Activated T-cell treated with anti-CD3 and anti-CD28 coated beads, Interleukin-2, amount 50 U/mL, for 4 hours (primary cell): ENCODE data around the gene FGFBP3. TPM values are rescaled to one million over a fixed set of nuclear protein-coding genes. Genes with fewer than 3 reads are reported as not detected.
"Not testable (repeated sequence)": the region's sequence is repeated elsewhere in the genome, so short reads cannot be mapped to it uniquely, and the experiment has no call there.

ENCODE experiments used
- ATAC-seq, 2 donors: fragments of 200-7000 bp; cut with Tn5 transposase; one replicate each; pipeline ENCODE4 v1.10.0; 2021
- DNase-seq: peaks from one replicate; pipeline ENCODE4 v3.0.0-alpha.2; 2020
- H3K27me3 Mint-ChIP-seq: one replicate; pipeline ENCODE4 v1.8.0; 2021; ENCODE audit warnings: low read depth, mixed read lengths
- H3K36me3 Mint-ChIP-seq: one replicate; pipeline ENCODE4 v1.8.0; 2022; ENCODE audit warnings: mixed read lengths; ENCODE audit not compliant: insufficient read depth
- H3K4me1 Mint-ChIP-seq: one replicate; pipeline ENCODE4 v1.8.0; 2021; ENCODE audit warnings: low read depth, mixed read lengths
- H3K4me3 Mint-ChIP-seq: one replicate; pipeline ENCODE4 v1.8.0; 2021; ENCODE audit warnings: mild to moderate bottlenecking, moderate library complexity, mixed read lengths
- H3K9me3 Mint-ChIP-seq: one replicate; pipeline ENCODE4 v1.8.0; 2021; ENCODE audit warnings: mixed read lengths
- total RNA-seq, 3 donors: library from RNA; stranded (reverse); gene quantifications; one replicate each; pipeline ENCODE4 v1.2.1, GENCODE V29; 2021

FGFBP3 gene
- total RNA-seq, 3 donors from 2014 or later = 2.3 to 3.7 (median 2.6) TPM

DNA sequence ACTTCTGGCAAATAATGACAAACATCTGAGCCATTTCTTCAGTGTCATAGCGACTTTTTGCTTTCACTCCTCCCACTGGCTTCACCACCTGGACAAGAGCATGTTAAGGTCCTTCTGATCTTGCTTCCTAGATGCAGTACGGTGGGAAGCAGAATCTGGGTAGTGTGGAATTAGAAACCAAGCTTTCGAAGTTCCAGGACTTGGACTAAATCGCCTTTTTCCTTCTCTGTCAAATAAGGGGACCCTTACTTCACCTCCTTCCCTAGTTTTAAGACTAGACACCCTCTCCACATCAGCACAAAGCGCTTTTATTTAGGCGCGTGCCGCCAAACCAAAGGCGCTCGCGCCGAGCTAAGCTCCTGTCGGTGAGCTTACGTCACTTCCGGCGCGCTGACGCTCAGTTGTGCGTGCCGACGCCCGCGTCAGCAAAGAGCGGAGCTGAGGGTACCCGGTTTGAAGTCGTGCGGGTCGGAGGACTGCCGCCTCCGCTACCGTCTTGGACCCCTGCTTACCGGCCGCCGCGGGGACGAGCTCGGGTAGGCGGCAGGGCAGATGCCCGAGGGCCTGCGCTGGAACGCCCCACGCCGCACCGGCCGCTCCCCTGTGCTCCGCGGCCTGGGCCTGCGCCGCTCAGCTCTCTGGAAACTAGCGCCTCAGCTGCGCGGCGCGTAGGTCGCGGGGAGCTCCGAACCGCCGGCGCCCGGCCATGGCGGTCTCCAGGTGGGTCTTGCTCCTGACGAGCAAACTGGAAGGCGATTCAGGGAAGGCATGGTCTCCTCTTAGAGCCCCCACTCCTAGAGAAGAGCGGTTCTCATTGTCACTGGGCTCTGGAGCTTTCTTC, 14.3 kb upstream of the FGFBP3 start, which contains the start of gene BTAF1:
Gene BTAF1 (plus strand): TSS at position 400 of the 841 bp plus-strand sequence. CDS start 307 bp downstream, at position 707.
- peak within 1 kb of the TSS; percentile 95 for H3K4me3 Mint-ChIP-seq
- no peaks in the 10 kb centered on the region for H3K9me3 Mint-ChIP-seq
- H3K27me3 Mint-ChIP-seq = peaks cover 2% of the 10 kb centered on the region
- DNase-seq (peak; percentile 90), ATAC-seq (peak; percentile 96 to 98)
- peaks cover 18% of the 10 kb centered on the region for H3K36me3 Mint-ChIP-seq
- H3K4me1 Mint-ChIP-seq = peaks cover 36% of the 10 kb centered on the region

DNA sequence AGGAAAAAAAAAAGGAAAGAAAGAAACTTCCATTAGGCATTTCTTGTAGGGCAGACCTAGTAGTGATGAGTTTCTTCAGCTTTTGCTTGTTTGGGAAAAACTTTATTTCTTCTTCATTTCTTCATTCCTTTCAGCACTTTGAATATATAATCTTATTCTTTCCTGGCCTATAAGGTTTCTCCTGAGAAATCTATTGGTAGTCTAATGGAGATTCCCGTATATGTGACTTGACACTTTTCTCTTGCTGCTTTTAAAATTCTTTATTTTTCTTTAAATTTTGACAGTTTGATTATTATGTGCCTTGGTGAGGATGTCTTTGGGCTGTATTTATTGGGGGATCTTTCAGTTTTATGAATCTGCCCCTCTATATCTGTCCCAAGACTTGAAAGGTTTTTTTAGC, 10.4 kb upstream of the FGFBP3 start:
- Mint-ChIP-seq H3K4me3 (no peak overlapping the region), H3K9me3 (no peaks in the 10 kb centered on the region), H3K4me1 (peaks cover 10% of the 10 kb centered on the region), H3K36me3 (no peaks in the 10 kb centered on the region), H3K27me3 (peaks cover 27% of the 10 kb centered on the region)
- DNase-seq = no peak
- ATAC-seq = no peak

DNA sequence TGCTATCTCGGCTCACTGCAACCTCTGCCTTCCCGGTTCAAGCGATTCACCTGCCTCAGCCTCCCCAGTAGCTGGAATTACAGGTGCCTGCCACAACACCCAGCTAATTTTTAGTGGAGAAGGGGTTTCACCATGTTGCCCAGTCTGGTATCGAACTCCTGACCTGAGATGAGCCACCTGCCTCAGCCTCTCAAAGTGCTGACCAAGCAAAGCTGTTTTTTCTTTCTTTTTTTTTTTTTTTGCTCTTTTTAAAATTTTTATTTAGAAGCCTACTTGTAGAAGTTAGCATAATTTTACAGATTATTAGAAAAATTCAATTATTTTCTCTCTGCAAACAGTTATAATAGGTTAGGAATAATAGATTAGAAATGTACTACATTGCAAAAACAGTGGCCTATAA, 1.2 kb upstream of the FGFBP3 start:
- Mint-ChIP-seq H3K36me3 (no peaks in the 10 kb centered on the region), H3K27me3 (peaks cover 13% of the 10 kb centered on the region), H3K4me1 (peaks cover 16% of the 10 kb centered on the region), H3K4me3 (no peak overlapping the region), H3K9me3 (no peaks in the 10 kb centered on the region)
- ATAC-seq (no peak), DNase-seq (no peak)

DNA sequence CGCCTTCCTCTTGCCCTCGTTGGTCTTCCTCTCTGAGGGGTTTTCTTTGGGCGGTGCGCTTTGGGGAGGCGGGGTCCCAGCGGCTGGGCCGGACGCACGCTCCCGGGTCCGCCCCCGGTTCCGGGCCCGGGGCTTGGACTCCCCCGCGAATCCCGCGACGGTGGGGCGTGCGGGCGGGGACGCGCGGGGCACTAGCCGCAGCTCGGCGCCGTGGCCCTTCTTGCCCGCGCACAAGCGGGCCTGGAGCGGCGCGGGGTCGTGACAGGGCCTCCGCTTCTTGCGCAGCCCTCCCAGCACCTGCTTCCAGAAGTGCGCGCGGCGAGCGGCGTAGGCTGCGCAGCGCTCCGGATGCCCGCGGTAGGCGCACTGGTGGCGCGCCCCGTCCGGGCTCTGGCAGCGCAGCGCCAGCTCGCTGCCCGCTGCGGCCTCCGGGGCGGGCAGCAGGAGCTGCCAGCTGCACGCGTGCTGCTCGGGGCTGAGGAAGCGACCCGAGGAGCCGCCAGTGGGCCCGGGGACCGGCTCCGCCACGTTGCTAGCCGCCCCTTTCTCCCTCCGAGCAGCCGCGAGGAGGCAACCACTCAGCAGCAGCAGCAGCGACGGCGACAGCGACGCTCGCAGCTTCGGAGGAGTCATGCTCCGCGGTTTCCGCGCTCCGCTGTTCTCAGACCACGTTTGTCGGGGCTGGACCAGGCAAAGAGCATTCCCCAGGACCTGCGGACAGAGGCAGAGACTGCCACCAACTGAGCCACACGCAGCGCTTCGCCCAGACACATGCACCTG, 759 bp downstream of the FGFBP3 start:
- DNase-seq (peak; percentile 63), ATAC-seq (peak; percentile 92 to 94)
- Mint-ChIP-seq H3K36me3 (no peaks in the 10 kb centered on the region), H3K27me3 (peaks cover 1% of the 10 kb centered on the region), H3K4me1 (peaks cover 16% of the 10 kb centered on the region), H3K4me3 (peak overlapping the region; percentile 90), H3K9me3 (no peaks in the 10 kb centered on the region)

DNA sequence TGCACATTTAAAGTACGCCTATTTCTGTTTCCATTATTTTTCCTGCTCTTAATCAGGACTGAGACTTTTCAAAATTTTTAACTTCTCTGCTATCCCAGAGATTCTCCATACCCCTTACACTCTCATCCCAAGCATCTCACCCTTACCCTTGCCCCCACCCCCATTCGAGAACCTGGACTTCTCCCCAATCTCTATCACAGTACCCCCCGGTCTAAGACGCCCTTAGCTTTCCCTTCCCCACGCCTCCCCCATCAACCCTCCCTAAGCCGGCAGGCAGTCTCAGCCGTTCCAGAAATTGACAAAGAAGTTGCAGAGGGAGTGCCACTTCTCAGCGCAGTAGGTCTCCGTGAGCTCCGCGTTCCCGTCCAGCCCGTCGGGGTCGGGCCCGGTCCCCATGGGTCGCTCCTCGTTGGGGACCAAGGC, 1.4 kb downstream of the FGFBP3 start:
- H3K4me1 Mint-ChIP-seq = peaks cover 16% of the 10 kb centered on the region
- DNase-seq = no peak
- no peaks in the 10 kb centered on the region for H3K36me3 Mint-ChIP-seq
- no peak for ATAC-seq
- peak overlapping the region; percentile 90 for H3K4me3 Mint-ChIP-seq
- H3K9me3 Mint-ChIP-seq = no peaks in the 10 kb centered on the region
- H3K27me3 Mint-ChIP-seq = peaks cover under 1% of the 10 kb centered on the region

DNA sequence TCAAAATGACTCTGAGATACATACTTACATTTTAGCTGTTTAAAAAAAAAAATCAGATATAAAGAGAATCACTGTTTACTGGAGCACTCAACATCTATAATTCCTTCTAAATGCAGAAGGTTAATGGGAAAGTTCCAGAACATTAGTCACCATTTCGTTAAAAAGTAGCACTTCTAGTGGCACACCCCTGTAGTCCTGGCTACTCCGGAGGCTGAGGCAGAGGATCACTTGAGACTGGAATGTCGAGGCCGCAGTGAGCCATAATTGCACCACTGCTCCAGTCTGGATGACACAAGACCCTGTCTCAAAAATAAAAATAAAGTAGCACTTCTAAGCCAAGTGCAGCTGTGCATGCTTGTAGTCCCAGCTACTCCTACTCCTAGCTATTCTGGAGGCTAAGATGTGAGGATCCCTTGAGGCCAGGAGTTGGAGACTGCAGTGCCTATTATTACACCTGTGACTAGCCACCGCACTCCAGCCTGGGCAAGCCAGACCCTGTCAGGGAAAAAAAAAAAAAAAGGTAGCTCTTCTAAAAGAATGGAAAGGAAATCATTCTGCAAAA, 2.2 kb downstream of the FGFBP3 start:
- peaks cover 22% of the 10 kb centered on the region for H3K4me1 Mint-ChIP-seq
- H3K27me3 Mint-ChIP-seq = no peaks in the 10 kb centered on the region
- H3K4me3 Mint-ChIP-seq = peak overlapping the region; percentile 90
- ATAC-seq (no peak), DNase-seq (no peak)
- no peaks in the 10 kb centered on the region for H3K36me3 Mint-ChIP-seq
- H3K9me3 Mint-ChIP-seq = no peaks in the 10 kb centered on the region

DNA sequence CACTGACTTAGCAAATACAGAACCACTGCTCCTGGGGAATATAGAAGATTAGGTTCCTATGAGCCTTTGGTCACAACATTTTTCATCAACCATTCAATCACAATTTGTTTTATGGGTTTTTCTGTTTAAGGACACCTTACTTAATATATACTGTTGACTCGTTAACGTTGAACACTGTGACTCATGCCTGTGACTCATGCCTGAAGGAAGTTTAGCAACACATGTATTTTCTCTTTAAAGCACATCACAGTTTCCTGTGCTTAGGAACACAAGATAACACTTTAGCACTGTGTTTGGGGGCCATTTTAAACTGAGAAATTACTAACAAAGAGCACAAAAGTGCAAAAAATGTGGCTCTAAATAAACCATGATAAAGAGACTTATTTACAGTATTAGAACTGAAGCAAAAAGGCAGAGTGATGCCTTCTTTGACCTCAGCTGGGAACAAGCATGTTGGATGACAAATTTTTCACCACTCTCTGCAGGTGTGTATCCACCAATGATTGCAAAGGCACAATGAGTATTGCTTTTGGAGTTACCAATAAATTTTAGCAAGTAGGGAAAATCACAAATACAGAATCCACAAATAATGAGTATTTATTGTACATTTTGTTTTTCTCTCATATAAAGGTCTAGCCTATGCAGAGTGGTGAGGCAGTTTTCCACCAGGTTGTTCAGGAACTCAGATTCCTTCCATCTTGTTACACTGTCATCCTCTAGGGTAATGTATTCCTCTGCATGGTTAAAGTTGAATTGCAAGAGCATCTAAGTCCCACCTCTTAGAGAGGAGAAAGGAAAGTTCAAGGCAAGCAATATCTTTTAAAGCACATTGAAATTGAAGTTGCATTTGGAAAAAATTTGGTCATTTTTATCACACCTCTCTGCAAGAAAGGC, 7.3 kb downstream of the FGFBP3 start:
- ATAC-seq (peak; percentile 99 to 100), DNase-seq (peak; percentile 47)
- no peaks in the 10 kb centered on the region for H3K36me3 Mint-ChIP-seq
- no peak overlapping the region for H3K4me3 Mint-ChIP-seq
- H3K9me3 Mint-ChIP-seq = no peaks in the 10 kb centered on the region
- H3K4me1 Mint-ChIP-seq = peaks cover 19% of the 10 kb centered on the region
- H3K27me3 Mint-ChIP-seq = peaks cover 2% of the 10 kb centered on the region

DNA sequence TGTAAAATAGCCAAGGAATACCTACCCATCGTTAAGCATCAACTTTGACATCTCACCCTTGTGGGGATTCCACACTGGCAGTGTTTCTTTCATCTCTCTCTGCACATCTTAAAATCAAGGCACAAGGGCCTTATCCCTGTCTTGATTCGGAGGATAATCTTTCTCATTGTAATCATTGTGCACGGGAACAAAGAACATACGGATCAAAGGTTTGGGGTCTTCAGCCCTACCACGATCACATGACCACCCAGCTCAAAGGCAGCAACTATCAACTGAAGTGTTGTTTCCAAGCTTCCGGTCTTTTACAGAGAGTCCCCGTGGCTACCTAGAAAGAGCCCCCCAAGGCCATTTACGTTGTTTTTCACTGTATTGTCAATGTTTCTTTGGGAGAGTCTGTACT, 11.9 kb downstream of the FGFBP3 start:
- no peak for ATAC-seq
- H3K36me3 Mint-ChIP-seq = no peaks in the 10 kb centered on the region
- H3K27me3 Mint-ChIP-seq = peaks cover 2% of the 10 kb centered on the region
- H3K4me1 Mint-ChIP-seq = peaks cover 14% of the 10 kb centered on the region
- DNase-seq = no peak
- H3K9me3 Mint-ChIP-seq = no peaks in the 10 kb centered on the region
- H3K4me3 Mint-ChIP-seq = no peak overlapping the region

DNA sequence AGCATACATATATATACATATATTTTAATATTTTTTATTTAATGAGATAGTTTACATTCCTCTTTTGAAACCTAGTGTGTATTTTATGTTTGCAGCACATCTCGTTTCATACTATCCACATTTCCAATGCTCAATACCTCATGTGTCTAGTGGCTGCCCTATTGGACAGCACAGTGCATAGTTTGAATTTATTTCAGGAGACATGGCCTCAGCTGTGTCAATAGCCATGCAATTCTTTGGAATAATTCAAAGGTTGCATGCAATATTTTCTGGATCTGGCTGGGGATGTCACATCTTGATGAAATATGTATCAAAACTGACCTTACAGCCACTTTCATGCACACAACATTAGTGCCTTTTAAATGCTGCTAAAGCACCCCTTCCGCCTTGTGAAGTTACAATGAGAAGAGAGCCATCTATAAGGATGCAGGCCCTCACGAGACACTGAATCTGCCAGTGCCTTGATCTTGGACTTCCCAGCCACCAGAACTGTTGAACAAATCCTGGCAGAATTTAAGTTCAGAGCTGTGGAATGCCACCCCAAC, 13.0 kb downstream of the FGFBP3 start:
- no peak for DNase-seq
- peaks cover 3% of the 10 kb centered on the region for H3K4me1 Mint-ChIP-seq
- H3K36me3 Mint-ChIP-seq = no peaks in the 10 kb centered on the region
- ATAC-seq = no peak
- H3K27me3 Mint-ChIP-seq = peaks cover 2% of the 10 kb centered on the region
- no peak overlapping the region for H3K4me3 Mint-ChIP-seq
- H3K9me3 Mint-ChIP-seq = no peaks in the 10 kb centered on the region

DNA sequence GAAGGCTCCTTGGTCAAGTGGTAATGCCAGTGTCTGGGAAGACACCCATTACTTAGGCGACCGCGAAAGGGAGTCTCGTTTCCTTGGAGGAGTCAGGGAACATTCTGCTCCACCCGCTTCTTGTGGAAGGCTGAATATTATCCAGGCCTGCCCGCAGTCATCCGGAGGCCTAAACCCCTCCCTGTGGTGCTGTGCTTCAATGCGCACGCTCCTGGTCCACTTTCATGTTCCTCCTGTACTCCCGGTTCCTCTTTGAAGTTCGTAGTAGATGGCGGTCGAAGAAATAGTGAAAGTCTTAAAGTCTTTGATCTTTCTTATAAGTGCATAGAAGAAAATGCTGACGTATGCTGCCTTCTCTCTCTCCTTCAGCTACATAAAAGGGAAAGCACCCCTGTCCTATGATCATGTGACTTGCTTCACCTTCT, 15.0 kb downstream of the FGFBP3 start:
- not testable (repeated sequence) for H3K27me3 Mint-ChIP-seq, DNase-seq, H3K4me3 Mint-ChIP-seq

DNA sequence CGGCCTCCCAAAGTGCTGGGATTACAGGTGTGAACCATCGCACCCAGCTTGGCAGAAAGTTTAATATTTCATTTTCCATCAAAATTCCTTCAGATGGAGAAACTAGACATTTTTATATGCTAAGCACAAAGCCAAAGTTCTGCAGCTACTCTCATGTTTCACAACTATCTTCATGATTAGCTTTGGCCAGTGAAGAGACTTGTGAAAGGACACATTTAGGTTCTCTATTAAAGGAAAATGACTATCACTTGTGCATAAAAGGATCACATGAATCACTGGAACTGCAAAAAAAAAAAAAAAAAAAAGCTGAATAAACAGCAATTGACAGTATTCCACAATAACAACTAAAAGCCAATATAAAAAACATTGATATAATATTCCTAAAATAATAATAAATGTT, 16.2 kb downstream of the FGFBP3 start:
- no peak overlapping the region for H3K4me3 Mint-ChIP-seq
- no peaks in the 10 kb centered on the region for H3K4me1 Mint-ChIP-seq
- H3K9me3 Mint-ChIP-seq = no peaks in the 10 kb centered on the region
- no peaks in the 10 kb centered on the region for H3K36me3 Mint-ChIP-seq
- ATAC-seq = no peak
- peaks cover 7% of the 10 kb centered on the region for H3K27me3 Mint-ChIP-seq
- DNase-seq = no peak

More for the DNA sequence above, 15.0 kb downstream of the FGFBP3 start:
- not testable (repeated sequence) for H3K36me3 Mint-ChIP-seq, H3K4me1 Mint-ChIP-seq, ATAC-seq, H3K9me3 Mint-ChIP-seq

DNA sequence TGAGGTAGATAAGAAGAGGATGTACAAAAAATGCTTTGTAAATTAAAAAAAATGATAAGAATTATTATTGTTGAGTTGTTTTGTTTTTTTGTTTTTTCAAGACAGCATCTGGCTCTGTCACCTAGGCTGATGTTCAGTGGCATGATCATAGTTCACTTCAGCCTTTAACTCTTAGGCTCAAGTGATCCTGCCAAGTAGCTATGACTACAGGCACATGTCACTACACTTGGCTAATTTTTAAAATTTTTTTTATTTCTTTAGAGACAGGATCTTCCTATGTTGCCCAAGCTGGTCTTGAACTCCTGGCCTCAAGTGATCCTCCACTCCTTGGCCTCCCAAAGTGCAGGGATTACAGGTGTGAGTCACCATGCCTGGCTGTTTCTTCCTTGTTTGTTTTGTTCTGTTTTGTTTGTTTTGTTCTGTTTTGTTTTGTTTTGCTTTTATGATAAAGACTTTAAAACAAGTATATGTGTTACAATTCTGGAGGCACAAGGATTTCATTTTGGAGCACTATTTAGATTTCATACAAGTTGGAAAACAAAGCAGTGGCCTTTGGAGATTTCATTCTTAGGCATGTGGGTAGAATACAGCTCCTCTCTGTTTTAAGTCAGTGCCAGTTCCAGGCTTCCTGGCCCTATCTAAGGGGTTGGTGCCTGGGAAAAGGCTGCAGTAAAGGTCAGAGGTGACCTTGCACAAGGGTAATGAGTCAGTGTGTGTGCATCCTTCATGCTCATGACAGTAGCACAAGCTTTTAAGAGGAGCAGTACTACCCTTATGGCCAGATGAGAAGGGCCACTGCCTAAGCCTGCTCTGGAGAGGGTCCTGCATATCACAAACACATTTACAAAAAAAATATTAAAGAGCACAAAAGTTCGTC, 17.9 kb downstream of the FGFBP3 start:
- DNase-seq (no peak), ATAC-seq (no peak)
- H3K9me3 Mint-ChIP-seq = no peaks in the 10 kb centered on the region
- peaks cover 9% of the 10 kb centered on the region for H3K4me1 Mint-ChIP-seq
- H3K4me3 Mint-ChIP-seq = no peak overlapping the region
- no peaks in the 10 kb centered on the region for H3K36me3 Mint-ChIP-seq
- H3K27me3 Mint-ChIP-seq = peaks cover 12% of the 10 kb centered on the region
